Measurements from ENCODE around the gene PRXL2B. TPM values are rescaled to one million over a fixed set of nuclear protein-coding genes. Genes with fewer than 3 reads are reported as not detected.
A peak's percentile ranks its signal among the peaks of the same experiment; 100 is the strongest.

PRXL2B gene
- total RNA-seq, 6 experiments from 2014 or later: 5.1 to 18.6 (median 11.1) TPM

- DNase-seq (peak in 1 of 3 donors; percentile 17), ATAC-seq (no peak)
- no peak overlapping the region for H3K27ac ChIP-seq
- peaks cover 0 to 9% (median under 1%) of the 10 kb centered on the region in 4 donors for H3K36me3 ChIP-seq
- H3K4me1 ChIP-seq: peaks cover 0 to 8% (median 0%) of the 10 kb centered on the region in 4 donors
- intact Hi-C loops (cut with DNase I): loop anchor here in 1 of 2 donors (10.0 kb wide), 1 partner anchor 84 kb away; no protein-coding TSS in a partner anchor
- no peak overlapping the region for H3K4me3 ChIP-seq
- TF ChIP-seq POLR2A (IDR thresholded peaks at IDR 0.05): no peak
- TF ChIP-seq CTCF (IDR thresholded peaks at IDR 0.05): no peak
- no peaks in the 10 kb centered on the region for H3K27me3 ChIP-seq
- no peaks in the 10 kb centered on the region for H3K9me3 ChIP-seq
- no CpG with 5 or more reads among the region's 15 CpGs for WGBS (ENCODE audit: insufficient coverage, low coverage, low lambda C conversion rate, missing lambda C conversion rate)
Observed at GRCh38 chr1:2560299-2561073, 26.1 kb upstream of the PRXL2B start.

- intact Hi-C loops (cut with DNase I): loop anchor here in 1 of 2 donors (10.0 kb wide), 1 partner anchor 83 kb away; no protein-coding TSS in a partner anchor
- Histone ChIP-seq H3K4me1 (peaks cover 0 to 8% (median 0%) of the 10 kb centered on the region in 4 donors), H3K9me3 (no peaks in the 10 kb centered on the region), H3K4me3 (no peak overlapping the region), H3K36me3 (peaks cover 0 to 9% (median under 1%) of the 10 kb centered on the region in 4 donors), H3K27me3 (no peaks in the 10 kb centered on the region), H3K27ac (no peak overlapping the region)
- DNase-seq (no peak), ATAC-seq (no peak)
- TF ChIP-seq POLR2A (IDR thresholded peaks at IDR 0.05): no peak
- no peak for TF ChIP-seq CTCF (IDR thresholded peaks at IDR 0.05)
- WGBS (ENCODE audit: insufficient coverage, low coverage, low lambda C conversion rate, missing lambda C conversion rate): 80% methylated on average over 5 of the region's 11 CpGs
Observed at GRCh38 chr1:2561446-2561845, 25.1 kb upstream of the PRXL2B start.

GRCh38 chr1:2561898-2562895 is 24.4 kb upstream of the PRXL2B start:
- intact Hi-C loops (cut with DNase I): loop anchor here in 1 of 2 donors (10.0 kb wide), 1 partner anchor 83 kb away; no protein-coding TSS in a partner anchor
- H3K9me3 ChIP-seq: no peaks in the 10 kb centered on the region
- no peaks in the 10 kb centered on the region for H3K27me3 ChIP-seq
- DNase-seq (peak in 1 of 3 donors; percentile 27), ATAC-seq (peak; percentile 14 to 39 (median 22))
- TF ChIP-seq CTCF (IDR thresholded peaks at IDR 0.05) (peak; percentile 29 to 54 (median 44)), POLR2A (IDR thresholded peaks at IDR 0.05) (no peak)
- peaks cover 0 to 5% (median 0%) of the 10 kb centered on the region in 4 donors for H3K4me1 ChIP-seq
- H3K36me3 ChIP-seq: peaks cover 0 to 9% (median under 1%) of the 10 kb centered on the region in 4 donors
- H3K27ac ChIP-seq: no peak overlapping the region
- 87% methylated on average over 3 of the region's 24 CpGs for WGBS (ENCODE audit: insufficient coverage, low coverage, low lambda C conversion rate, missing lambda C conversion rate)
- H3K4me3 ChIP-seq: no peak overlapping the region

- DNase-seq (peak in 1 of 3 donors; percentile 18), ATAC-seq (no peak)
- H3K4me1 ChIP-seq: no peaks in the 10 kb centered on the region
- peaks cover 0 to 9% (median under 1%) of the 10 kb centered on the region in 4 donors for H3K36me3 ChIP-seq
- intact Hi-C loops (cut with DNase I): loop anchor here in 1 of 2 donors (10.0 kb wide), 1 partner anchor 82 kb away; no protein-coding TSS in a partner anchor
- TF ChIP-seq POLR2A (IDR thresholded peaks at IDR 0.05) (no peak), CTCF (IDR thresholded peaks at IDR 0.05) (no peak)
- no peak overlapping the region for H3K27ac ChIP-seq
- no CpG with 5 or more reads among the region's 18 CpGs for WGBS (ENCODE audit: insufficient coverage, low coverage, low lambda C conversion rate, missing lambda C conversion rate)
- H3K27me3 ChIP-seq: no peaks in the 10 kb centered on the region
- no peaks in the 10 kb centered on the region for H3K9me3 ChIP-seq
- H3K4me3 ChIP-seq: no peak overlapping the region
Observed at GRCh38 chr1:2563205-2563604, 23.4 kb upstream of the PRXL2B start.

All from right lobe of liver (tissue), 6 donors.